ENCODE data around the gene TDO2.
"Not testable (repeated sequence)": the region's sequence is repeated elsewhere in the genome, so short reads cannot be mapped to it uniquely, and the experiment has no call there.

The TDO2 gene

DNA sequence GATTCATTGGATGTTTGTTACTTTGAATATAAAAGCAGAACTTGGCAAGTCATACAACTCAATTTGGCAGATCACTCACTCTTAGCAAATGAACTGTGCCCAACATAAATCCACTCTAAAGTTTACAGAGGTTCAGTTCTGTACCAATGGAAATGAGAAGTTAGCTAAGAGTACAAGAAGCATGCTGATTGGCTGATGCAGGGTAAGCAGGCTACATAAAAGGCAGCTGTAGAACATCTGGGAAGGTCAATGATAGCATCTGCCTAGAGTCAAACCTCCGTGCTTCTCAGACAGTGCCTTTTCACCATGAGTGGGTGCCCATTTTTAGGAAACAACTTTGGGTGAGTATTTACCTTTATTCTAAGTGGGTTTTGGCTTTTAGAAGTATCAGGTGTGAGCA is at the start of gene TDO2:
Gene TDO2, plus strand, starts transcription at position 244 of the 400 bp plus-strand sequence. Its CDS starts 63 bp downstream, at position 307.
- DNase-seq: no peak

DNA sequence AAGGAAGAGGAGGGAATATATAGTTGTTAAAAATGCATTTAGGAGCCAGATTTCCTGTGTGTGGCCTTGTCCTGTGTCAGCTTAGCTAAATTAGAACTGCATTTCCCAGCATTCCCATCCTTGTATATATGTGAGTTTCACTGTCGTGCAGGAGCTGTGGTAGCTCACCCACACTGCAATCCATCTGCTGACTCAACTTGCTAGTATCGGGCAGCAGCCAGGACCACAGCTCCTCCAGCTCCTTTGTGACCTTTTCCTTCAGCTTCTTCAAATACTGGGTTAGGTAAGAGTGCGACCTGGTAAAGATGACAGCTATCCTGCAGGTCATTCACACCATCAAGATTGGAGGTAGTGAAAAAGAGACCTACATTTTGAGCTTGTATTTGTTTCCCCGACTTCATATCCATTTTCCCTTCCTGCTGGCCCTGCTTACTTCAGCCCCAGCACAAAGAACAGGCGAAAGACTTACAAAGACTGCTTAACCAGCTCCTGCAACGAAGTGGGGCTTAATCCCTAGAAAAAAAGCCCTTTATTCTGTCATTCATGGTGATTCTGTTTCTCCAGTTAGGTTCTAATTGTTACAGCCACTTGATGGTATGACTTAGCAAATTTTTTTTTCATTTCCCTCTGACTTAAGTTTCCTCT is 48.8 kb upstream of the TDO2 start:
- no peak for DNase-seq

GRCh38 chr4:155855897-155856296 is 47.6 kb upstream of the TDO2 start:
- no peak for DNase-seq

GRCh38 chr4:155866177-155866576 is 37.3 kb upstream of the TDO2 start, which contains the start of gene ASIC5:
Gene ASIC5 (minus strand): TSS chr4:155866277. CDS start chr4:155866226, 51 bp downstream.
- no peak for DNase-seq

DNA sequence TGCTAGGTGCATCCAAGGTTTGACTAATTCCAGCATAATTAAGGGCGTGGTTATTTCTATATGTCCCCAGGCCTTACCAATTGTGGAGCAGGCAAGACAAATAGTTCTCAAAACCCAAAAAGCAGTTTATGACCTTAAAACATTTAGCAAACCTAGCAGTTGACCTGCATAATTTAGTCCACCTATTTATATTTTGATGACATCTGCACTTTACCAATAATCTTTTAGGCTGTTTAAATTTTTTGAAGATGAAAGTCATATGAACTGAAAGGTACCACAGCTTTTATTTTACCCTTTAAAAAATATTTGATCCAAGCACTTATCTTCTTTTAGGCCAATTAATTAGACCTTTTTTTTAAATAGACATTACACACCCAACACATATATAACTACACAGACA is 27.6 kb upstream of the TDO2 start:
- DNase-seq: no peak

DNA sequence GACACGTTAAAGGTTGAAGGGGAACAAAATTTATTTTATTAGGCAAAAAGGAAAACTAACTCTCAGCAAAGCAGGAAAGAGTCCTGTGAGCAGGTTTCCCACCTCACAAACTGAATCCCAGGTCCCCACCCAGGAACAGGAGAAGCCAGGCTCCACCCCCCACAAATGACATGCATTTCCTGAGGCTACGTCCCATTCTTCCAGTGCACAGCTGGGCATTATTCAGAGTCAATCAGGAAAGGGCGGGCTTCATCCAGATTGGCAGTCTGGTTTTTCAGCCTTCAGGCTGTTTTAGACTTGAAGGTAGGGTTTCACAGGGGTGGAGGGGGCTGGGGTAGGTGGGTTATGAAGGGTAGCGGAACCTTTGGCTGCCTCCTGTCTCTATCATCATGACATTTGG is 25.5 kb upstream of the TDO2 start:
- no peak for DNase-seq

- DNase-seq: no peak
These were observed 24.9 kb upstream of the TDO2 start for GRCh38 chr4:155878611-155879010.

GRCh38 chr4:155879767-155880166 is 23.7 kb upstream of the TDO2 start:
- no peak for DNase-seq

- DNase-seq: no peak
These were observed 21.9 kb upstream of the TDO2 start for GRCh38 chr4:155881555-155881954.

DNA sequence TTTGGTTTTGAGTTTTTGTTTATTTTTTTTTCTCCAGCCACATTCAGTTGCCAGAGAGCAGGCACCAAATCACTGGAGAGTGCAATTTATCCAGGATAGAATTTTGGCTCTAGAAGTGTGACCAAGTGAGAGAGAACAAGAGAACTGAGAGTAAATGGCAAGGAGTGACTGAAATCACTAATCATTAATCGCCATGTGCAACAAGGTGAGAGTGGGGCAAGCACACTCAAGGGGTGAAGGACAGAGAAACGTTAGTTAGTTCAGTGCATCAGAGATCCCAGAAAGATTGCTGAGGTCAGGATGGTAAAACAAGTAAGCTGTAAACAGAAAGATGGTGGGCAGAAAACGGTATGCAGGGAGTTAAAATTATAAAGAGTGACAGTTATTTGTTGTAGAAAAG is 19.6 kb upstream of the TDO2 start:
- no peak for DNase-seq

- DNase-seq: no peak
These were observed 17.8 kb upstream of the TDO2 start for GRCh38 chr4:155885666-155886065.

- DNase-seq: peak; percentile 0
These were observed 16.5 kb upstream of the TDO2 start for GRCh38 chr4:155887045-155887444.

GRCh38 chr4:155887847-155888570 is 15.5 kb upstream of the TDO2 start:
- DNase-seq: no peak

GRCh38 chr4:155889031-155889793 is 14.3 kb upstream of the TDO2 start:
- DNase-seq: no peak

GRCh38 chr4:155889946-155890345 is 13.6 kb upstream of the TDO2 start:
- DNase-seq: no peak

- no peak for DNase-seq
These were observed 12.4 kb upstream of the TDO2 start for GRCh38 chr4:155891058-155891457.

DNA sequence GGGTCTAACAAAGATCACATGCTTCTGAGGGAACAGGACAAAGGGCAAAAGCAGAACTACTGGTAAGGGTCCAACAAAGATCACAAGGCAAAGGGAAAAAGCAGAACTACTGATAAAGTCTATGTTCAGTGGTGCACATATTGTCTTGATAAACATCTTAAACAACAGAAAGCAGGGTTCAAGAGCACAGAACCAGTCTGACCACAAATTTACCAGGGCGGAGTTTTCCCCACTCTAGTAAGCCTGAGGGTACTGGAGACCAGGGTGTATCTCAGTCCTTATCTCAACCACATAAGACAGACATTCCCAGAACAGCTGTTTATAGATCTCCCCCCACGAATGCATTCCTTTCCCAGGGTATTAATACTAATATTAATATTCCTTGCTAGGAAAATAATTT is 5.1 kb upstream of the TDO2 start:
- not testable (repeated sequence) for DNase-seq

DNA sequence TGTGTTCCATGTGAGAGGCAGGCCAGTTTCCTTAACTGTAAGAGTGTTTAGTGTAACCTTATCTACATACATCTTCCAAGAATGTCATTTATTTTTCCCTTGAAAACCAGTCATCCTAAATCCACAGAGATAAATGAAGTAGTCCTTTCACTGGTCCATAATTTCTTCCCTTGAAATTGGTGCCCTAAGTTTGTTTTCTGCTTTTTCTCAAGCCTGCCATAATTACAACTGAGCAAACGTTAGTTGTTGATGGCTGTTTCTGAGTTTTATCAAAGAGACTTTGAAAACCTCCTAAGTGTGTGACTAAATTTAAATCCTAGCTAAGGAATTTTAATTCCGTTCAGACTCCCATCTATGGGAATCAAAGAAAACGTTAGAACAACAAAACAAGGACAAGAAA is 3.6 kb upstream of the TDO2 start:
- no peak for DNase-seq

GRCh38 chr4:155900381-155900780 is 3.1 kb upstream of the TDO2 start:
- DNase-seq: no peak

GRCh38 chr4:155901013-155901412 is 2.5 kb upstream of the TDO2 start:
- DNase-seq: no peak

DNA sequence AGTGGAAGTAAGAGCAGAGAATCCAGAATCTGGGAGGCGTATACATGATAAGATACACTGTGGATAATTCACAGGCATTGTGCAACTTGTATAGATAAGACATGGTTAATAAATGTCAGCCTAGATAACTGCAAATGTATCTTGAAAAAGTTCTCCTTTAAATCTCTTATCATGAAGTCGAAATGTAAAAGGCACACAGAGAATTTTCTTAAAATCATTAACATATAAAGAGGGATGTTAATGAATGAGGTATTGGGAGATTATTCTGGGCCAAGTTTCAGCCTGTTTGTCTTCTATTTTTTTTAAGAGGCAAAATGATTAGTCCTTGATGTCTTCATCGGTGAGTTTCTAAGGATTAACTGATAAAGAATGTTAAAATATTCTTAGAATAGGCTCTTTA is 835 bp downstream of the TDO2 start:
- DNase-seq: no peak

DNA sequence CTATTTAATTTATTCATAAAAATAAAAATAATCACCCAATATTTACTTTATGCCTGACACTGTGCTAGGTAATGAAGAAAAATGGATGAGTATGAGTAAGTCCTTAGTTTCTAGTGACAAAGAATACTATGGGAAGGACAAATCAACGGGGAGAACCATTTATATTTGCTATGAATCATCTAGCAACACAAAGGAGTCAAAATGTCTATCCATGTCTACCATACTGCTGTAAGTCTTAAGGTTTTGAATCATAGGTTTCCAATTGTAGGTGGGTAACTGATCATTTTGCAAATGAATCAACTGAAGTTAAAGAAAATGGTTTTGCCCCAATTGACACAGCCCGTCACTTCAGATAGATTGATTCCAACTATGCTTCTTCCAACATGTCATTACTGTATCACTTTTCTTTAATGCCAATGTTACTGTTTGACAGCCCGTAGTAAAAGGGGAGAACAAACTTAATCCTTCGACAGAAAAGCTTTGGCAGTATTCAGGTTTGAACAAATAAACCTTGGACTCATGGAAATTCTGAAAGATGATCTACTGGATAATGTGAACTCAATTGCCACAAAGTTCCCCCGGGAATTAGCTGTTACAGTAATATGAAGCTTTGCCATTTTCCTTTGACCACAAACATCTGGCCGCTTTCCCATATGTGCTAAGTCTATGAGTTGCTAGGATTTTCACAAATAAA is 3.2 kb downstream of the TDO2 start:
- DNase-seq: no peak

DNA sequence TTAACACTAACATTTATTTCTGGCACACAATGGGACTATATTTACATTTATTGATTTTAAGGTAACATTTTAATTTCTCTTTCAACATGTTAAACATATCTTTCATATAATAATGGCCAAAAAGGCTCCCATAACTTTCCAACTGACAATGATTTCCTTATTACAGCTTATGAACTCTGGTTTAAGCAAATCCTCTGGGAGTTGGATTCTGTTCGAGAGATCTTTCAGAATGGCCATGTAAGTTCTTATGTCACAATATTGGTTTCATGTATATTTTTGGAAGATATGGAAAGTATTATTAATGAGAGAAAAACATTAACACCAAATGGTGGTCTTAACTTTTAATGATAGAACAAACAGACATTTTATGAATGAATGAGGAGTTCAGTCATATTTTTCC is 4.1 kb downstream of the TDO2 start:
- DNase-seq: no peak

All from NCI-H1417 treated with DMSO at 0.1 percent for 48 hours (cell line).